HFF-Myc (cell line): ENCODE results near the gene STX2.
"Not testable (repeated sequence)": the region's sequence is repeated elsewhere in the genome, so short reads cannot be mapped to it uniquely, and the experiment has no call there.

ENCODE experiments used
- DNase-seq: peaks from one replicate; pipeline ENCODE4 v3.0.0-alpha.2; 2011; ENCODE audit warnings: low read depth; ENCODE audit errors: extremely low read depth
- H3K4me3 ChIP-seq: replicated peaks from 2 replicates; pipeline ENCODE4 v1.5.1; 2011; ENCODE audit warnings: low read depth, mild to moderate bottlenecking, control low read depth, low read length
- CTCF ChIP-seq: IDR thresholded peaks from 2 replicates; pipeline ENCODE4 v1.5.1; 2012; ENCODE audit warnings: mild to moderate bottlenecking, low read depth, low read length, control low read depth; ENCODE audit errors: missing control alignments

Gene STX2

GRCh38 chr12:130783110-130783715 is 55.8 kb downstream of the STX2 start:
- no peak overlapping the region for H3K4me3 ChIP-seq
- no peak for DNase-seq
- no peak for TF ChIP-seq CTCF

- not testable (repeated sequence) for H3K4me3 ChIP-seq, DNase-seq
These were observed 56.8 kb downstream of the STX2 start for GRCh38 chr12:130782245-130782644.

- no peak for DNase-seq
- no peak for TF ChIP-seq CTCF
- H3K4me3 ChIP-seq, result no peak overlapping the region
These were observed 58.0 kb downstream of the STX2 start for GRCh38 chr12:130780880-130781575.

- no peak for DNase-seq
- TF ChIP-seq CTCF, result no peak
- no peak overlapping the region for H3K4me3 ChIP-seq
These were observed 58.7 kb downstream of the STX2 start for GRCh38 chr12:130780325-130780724.

GRCh38 chr12:130778776-130779175 is 60.3 kb downstream of the STX2 start:
- H3K4me3 ChIP-seq, result no peak overlapping the region
- TF ChIP-seq CTCF, result no peak
- DNase-seq, result no peak

- no peak for DNase-seq
- peak overlapping the region; percentile 12 for H3K4me3 ChIP-seq
- no peak for TF ChIP-seq CTCF
These were observed 62.2 kb downstream of the STX2 start for GRCh38 chr12:130776857-130777339.

GRCh38 chr12:130775953-130776856 is 62.8 kb downstream of the STX2 start:
- no peak for DNase-seq
- TF ChIP-seq CTCF, result no peak
- H3K4me3 ChIP-seq, result peak overlapping the region; percentile 12
